GM11168 (cell line): ENCODE data around the gene WDR11.

Source experiments
- in situ Hi-C: fragments of 300-500 bp; cut with MboI; formaldehyde crosslinking; loops from one replicate; pipeline ENCODE4 v1.12.0; 2022; ENCODE audit warnings: low sequenced_read_pairs; ENCODE audit not compliant: unreplicated experiment

WDR11 gene

GRCh38 chr10:120942806-120943413 lies 91.7 kb downstream of the WDR11 start:
- in situ Hi-C loops = loop anchor here (25.0 kb wide), 2 partner anchors 794 to 944 kb away; no protein-coding TSS in a partner anchor

DNA sequence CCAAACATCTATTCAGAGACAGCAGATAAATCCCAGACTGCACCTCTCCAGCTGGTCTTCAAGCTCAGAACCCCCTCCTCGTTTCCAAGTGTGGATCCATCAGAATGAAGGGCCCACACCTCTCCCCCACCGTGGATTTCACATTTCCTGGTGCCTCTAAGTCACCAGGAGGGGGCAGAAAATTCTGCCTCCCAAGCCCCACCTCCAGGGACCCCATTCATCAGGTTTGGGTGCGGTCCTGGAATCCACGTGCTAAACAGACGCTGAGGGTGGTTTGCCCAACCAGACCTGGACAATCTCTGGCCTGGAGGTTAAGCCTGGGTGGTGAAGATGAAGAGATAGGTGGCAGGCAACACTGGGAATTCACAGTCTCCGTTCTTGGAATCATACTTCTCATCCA lies 92.4 kb downstream of the WDR11 start:
- in situ Hi-C loops = loop anchor here (25.0 kb wide), 2 partner anchors 794 to 944 kb away; no protein-coding TSS in a partner anchor

DNA sequence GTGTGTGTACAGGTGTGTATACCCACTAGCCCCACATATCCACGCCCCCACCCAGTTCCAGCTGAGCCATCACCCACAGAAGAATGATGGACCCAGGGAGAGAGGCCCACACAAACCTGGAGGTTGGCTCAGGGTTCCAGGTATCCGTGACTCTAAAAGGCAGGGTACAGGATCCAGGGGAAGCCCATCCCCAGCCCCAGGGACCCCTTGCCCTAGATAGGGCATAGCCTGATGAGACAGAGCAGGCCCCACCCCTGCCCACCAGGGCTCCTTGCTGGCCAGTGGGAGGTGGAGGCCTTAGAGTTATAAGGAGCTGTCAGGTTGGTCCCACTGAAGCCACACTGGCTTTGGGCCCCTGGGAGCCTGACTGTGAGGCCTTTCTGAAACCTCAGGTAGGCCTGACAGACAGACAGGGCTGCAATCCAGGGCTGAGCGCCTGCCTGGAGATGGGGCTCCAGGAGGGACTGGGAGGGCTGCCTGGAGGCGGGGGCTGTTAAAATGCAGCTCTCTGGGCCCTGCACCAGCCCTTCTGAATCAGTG lies 93.5 kb downstream of the WDR11 start:
- in situ Hi-C loops = loop anchor here (25.0 kb wide), 2 partner anchors 793 to 943 kb away; no protein-coding TSS in a partner anchor

DNA sequence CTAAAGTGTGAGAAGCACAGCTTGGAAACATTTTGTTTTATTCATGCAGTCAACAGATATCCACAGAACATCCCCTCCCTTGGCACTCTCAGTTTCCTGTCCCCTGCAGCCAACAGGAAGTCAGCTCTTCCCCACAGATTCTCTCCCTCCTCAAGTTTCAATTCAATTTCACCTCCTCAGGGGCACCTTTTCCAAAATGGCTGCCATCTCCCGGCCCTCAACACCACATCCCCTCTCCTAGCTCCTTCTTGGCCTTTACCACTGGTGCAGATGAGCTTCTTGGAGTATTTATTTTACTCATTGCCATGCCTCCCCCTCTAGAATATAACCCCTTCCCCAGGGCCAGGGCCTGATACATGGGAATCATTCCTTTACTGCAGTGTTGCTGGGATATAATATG lies 94.0 kb downstream of the WDR11 start:
- in situ Hi-C loops = loop anchor here (25.0 kb wide), 2 partner anchors 792 to 942 kb away; no protein-coding TSS in a partner anchor

- in situ Hi-C loops = loop anchor here (25.0 kb wide), 2 partner anchors 791 to 941 kb away; no protein-coding TSS in a partner anchor
Observed at GRCh38 chr10:120945801-120946302, 94.7 kb downstream of the WDR11 start.

GRCh38 chr10:120946497-120946896 lies 95.3 kb downstream of the WDR11 start:
- in situ Hi-C loops = loop anchor here (25.0 kb wide), 2 partner anchors 791 to 941 kb away; no protein-coding TSS in a partner anchor

DNA sequence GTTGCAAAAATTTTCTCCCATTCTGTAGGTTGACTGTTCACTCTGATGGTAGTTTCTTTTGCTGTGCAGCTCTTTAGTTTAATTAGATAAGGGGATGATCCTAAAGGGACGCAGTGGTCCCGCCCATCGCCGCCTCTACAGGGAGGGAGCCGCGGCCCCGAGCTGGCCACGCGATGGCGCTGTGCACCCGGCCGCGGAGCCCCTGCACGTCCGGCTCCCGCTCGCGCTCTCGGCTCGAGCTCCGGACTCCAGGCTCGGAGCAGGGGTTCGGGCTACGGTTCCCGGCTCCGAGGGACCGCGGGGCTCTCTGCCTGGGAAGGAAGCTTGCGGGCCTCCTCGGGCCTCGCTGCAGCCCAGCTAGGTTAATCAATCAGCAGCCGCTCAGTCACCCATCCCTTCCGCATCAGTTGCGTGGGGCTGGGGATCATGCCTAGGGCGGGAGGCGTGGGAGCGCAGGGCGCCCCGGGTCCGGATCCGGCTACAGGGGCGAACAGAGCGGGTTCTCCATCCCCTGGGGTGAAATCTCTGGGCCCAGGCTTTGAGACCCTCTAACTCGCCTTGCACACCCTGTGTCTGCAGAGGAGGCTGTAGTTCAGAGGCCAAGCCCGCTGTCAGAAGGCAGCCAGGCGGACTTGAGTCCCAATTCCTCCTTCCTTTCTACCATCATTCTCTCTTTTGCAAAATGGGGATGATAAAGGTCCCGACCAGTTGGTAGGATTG lies 97.9 kb downstream of the WDR11 start:
- in situ Hi-C loops = loop anchor here (25.0 kb wide), 2 partner anchors 788 to 938 kb away; no protein-coding TSS in a partner anchor

DNA sequence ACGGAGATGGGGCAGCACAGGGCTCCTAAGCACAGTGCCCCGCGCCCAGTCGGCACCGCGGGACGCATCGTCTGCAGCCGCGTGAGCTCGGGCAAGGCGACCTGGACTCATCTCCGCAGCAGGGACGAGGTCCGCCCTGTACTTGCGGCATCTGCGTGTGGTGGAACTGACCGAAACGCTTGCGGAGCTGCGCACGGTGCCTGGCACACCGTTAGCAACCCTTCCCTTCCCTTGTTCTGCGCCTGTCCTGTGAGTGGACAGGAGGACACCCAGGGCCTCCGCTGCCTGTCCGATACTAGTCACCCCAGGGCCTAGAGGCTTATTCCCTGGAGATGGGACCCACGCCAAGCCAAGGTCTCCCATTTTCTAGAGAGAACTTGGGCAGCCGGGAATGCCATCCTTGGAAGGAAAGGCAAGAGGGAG lies 98.5 kb downstream of the WDR11 start:
- in situ Hi-C loops = loop anchor here (25.0 kb wide), 2 partner anchors 788 to 938 kb away; no protein-coding TSS in a partner anchor

GRCh38 chr10:120950051-120950561 lies 98.9 kb downstream of the WDR11 start:
- in situ Hi-C loops = no loop called here

DNA sequence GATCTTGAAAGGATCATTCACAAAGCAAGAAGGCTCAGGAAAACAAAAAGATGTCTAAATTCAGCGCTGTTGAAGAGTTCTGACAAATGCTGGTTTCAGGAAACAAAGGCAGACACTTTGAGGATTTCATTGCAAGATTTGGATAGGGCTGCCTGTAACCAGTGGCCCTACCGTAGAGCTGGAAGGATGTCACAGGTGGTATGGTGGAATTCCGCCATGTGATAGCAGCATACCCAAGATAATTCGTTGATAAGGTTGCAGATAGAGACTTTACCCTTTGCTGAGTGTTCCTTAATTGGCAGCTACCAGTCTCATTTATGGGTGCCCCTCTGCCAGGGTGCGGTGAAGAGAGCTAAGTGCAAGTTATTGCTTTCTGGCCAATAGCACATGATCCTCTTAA lies 100.1 kb downstream of the WDR11 start:
- in situ Hi-C loops = no loop called here

DNA sequence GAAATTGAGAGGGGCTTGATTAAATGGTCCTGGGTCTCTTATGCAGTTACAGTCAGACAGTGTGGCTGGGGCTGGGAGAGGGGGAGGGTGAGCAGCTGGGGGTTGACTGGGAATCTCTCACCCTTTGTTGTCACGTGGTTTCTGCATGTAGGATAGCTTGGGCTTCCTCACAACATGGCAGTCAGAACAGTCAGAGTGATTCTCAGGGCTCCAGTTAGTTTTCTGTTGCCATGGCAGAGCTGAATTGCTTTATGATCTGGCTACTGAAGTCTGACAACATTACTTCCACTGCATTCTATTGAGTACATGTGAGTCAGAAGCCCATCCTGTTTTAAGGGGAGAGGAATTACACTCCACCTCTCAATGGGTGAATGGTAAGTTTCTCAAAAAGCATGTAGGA lies 102.7 kb downstream of the WDR11 start:
- in situ Hi-C loops = no loop called here
